ENCODE measurements around the gene XRN2.

Gene XRN2

DNA sequence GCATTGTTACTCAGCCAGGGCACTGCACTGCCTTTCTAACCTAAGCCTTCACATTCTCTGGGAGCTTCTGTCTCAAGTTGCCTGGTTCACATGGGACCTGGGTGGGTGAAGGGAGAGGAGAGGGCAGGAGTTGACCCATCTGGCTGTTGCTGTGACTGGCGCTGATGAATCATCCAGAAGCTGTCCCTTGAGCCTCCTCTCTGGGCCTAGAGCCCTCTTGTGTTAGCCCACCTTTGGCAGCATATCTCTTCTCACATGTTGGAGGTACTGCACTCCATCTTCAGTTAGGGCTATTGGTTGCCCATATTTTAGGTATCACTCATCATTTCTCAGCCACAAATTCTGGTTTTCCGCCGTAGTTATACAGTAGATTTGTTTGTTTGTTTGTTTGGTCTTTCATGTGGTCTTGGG, 19.8 kb downstream of the XRN2 start:
- no peak for TF ChIP-seq CREB1 (IDR thresholded peaks at IDR 0.05; ENCODE audit: low read depth)
- TF ChIP-seq EGR1 (IDR thresholded peaks at IDR 0.05) = no peak
- TF ChIP-seq RAD21 (IDR thresholded peaks at IDR 0.05; ENCODE audit: low read depth) = no peak
- TF ChIP-seq, protein P1, sequence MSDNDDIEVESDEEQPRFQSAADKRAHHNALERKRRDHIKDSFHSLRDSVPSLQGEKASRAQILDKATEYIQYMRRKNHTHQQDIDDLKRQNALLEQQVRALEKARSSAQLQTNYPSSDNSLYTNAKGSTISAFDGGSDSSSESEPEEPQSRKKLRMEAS (IDR thresholded peaks at IDR 0.05) = no peak
- no peak for TF ChIP-seq EP300 (IDR thresholded peaks at IDR 0.05; ENCODE audit: borderline replicate concordance)

DNA sequence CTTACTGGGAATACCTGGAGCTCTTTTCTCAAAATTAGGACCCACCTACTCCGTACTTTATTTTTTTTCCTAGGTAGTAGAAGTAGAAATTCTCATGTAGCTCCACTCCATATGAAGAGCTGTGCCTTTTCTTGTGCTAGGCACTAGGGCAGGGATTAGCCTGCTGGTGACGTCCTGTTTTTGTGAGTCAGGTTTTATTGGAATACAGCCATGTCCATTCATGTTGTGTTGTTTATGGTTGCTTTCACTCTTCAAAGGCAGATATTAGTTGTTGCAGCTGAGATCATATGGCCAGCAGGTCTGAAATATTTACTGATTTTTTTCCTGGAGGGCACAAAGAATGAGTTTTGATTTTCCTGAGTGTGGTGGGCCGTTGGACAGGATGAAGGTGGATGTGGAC, 20.5 kb downstream of the XRN2 start:
- TF ChIP-seq TAF1 (IDR thresholded peaks at IDR 0.05; ENCODE audit: low read depth) (no peak), EGR1 (IDR thresholded peaks at IDR 0.05) (no peak), EP300 (IDR thresholded peaks at IDR 0.05; ENCODE audit: borderline replicate concordance) (no peak), TEAD4 (IDR thresholded peaks at IDR 0.05) (no peak), ZBTB7A (IDR thresholded peaks at IDR 0.05; ENCODE audit: low read depth) (no peak), CEBPB (IDR thresholded peaks at IDR 0.05) (no peak), NFIC (IDR thresholded peaks at IDR 0.05) (no peak), CREB1 (IDR thresholded peaks at IDR 0.05; ENCODE audit: low read depth) (no peak), FOXM1 (IDR thresholded peaks at IDR 0.05; ENCODE audit: borderline replicate concordance, low read depth) (no peak), RAD21 (IDR thresholded peaks at IDR 0.05; ENCODE audit: low read depth) (no peak), YY1 (IDR thresholded peaks at IDR 0.05; ENCODE audit: low read depth) (no peak), TCF12 (IDR thresholded peaks at IDR 0.05; ENCODE audit: low read depth) (no peak)
- TF ChIP-seq, protein P2, sequence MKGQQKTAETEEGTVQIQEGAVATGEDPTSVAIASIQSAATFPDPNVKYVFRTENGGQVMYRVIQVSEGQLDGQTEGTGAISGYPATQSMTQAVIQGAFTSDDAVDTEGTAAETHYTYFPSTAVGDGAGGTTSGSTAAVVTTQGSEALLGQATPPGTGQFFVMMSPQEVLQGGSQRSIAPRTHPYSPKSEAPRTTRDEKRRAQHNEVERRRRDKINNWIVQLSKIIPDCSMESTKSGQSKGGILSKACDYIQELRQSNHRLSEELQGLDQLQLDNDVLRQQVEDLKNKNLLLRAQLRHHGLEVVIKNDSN (IDR thresholded peaks at IDR 0.05) = no peak
- TF ChIP-seq, protein P3, sequence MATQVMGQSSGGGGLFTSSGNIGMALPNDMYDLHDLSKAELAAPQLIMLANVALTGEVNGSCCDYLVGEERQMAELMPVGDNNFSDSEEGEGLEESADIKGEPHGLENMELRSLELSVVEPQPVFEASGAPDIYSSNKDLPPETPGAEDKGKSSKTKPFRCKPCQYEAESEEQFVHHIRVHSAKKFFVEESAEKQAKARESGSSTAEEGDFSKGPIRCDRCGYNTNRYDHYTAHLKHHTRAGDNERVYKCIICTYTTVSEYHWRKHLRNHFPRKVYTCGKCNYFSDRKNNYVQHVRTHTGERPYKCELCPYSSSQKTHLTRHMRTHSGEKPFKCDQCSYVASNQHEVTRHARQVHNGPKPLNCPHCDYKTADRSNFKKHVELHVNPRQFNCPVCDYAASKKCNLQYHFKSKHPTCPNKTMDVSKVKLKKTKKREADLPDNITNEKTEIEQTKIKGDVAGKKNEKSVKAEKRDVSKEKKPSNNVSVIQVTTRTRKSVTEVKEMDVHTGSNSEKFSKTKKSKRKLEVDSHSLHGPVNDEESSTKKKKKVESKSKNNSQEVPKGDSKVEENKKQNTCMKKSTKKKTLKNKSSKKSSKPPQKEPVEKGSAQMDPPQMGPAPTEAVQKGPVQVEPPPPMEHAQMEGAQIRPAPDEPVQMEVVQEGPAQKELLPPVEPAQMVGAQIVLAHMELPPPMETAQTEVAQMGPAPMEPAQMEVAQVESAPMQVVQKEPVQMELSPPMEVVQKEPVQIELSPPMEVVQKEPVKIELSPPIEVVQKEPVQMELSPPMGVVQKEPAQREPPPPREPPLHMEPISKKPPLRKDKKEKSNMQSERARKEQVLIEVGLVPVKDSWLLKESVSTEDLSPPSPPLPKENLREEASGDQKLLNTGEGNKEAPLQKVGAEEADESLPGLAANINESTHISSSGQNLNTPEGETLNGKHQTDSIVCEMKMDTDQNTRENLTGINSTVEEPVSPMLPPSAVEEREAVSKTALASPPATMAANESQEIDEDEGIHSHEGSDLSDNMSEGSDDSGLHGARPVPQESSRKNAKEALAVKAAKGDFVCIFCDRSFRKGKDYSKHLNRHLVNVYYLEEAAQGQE (IDR thresholded peaks at IDR 0.05; ENCODE audit: low read depth) = no peak
- TF ChIP-seq, protein P1 (IDR thresholded peaks at IDR 0.05) = no peak

DNA sequence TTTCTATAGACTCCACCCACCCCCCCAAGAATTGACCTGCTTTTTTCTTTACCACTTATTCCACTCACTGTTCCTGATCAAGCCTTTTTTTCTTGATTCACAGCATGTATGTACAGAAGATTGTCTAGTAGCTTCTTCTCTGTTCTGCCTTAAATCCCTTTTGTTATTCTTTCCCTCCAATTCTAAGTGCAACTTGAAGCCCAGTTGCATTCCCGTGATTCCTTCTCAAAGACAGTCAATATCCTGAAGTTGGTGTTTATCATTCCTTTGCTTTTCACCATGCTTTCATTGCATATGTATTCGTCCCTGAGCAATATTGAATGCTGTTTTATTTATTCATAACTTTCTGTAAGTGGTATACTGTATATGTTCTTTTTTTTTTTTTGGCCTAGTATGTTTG, 21.0 kb downstream of the XRN2 start:
- TF ChIP-seq RAD21 (IDR thresholded peaks at IDR 0.05; ENCODE audit: low read depth) (no peak), YY1 (IDR thresholded peaks at IDR 0.05; ENCODE audit: low read depth) (no peak), NFIC (IDR thresholded peaks at IDR 0.05) (no peak), TAF1 (IDR thresholded peaks at IDR 0.05; ENCODE audit: low read depth) (no peak), FOXM1 (IDR thresholded peaks at IDR 0.05; ENCODE audit: borderline replicate concordance, low read depth) (no peak), CREB1 (IDR thresholded peaks at IDR 0.05; ENCODE audit: low read depth) (no peak), TEAD4 (IDR thresholded peaks at IDR 0.05) (no peak), CEBPB (IDR thresholded peaks at IDR 0.05) (no peak), ZBTB7A (IDR thresholded peaks at IDR 0.05; ENCODE audit: low read depth) (no peak), EP300 (IDR thresholded peaks at IDR 0.05; ENCODE audit: borderline replicate concordance) (no peak), TCF12 (IDR thresholded peaks at IDR 0.05; ENCODE audit: low read depth) (no peak)
- TF ChIP-seq, protein P1 (IDR thresholded peaks at IDR 0.05) = no peak
- TF ChIP-seq, protein P2 (IDR thresholded peaks at IDR 0.05) = no peak

DNA sequence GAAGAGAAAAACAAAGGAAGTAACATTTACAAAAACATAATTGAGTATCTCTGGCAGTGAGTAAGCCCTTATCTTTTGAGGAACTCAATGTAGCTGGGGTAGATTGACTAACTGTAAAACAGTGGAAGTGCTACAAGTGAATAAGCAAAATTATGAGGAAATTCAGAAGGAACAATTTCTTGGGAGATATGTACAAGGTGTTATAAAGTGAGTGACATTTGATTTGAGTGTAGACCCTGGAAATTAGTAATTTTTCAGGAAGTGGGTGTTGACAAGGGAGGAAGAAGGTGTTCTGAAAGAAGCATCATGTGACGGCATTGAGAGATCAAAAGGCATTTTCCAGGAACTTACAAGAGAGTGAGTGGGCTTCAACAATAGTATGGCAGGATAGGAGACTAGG, 22.2 kb downstream of the XRN2 start:
- TF ChIP-seq RAD21 (IDR thresholded peaks at IDR 0.05; ENCODE audit: low read depth) = no peak
- TF ChIP-seq, protein P1 (IDR thresholded peaks at IDR 0.05) = no peak
- no peak for TF ChIP-seq TAF1 (IDR thresholded peaks at IDR 0.05; ENCODE audit: low read depth)
- TF ChIP-seq CREB1 (IDR thresholded peaks at IDR 0.05; ENCODE audit: low read depth) = no peak
- no peak for TF ChIP-seq NFIC (IDR thresholded peaks at IDR 0.05)
- TF ChIP-seq EP300 (IDR thresholded peaks at IDR 0.05; ENCODE audit: borderline replicate concordance) = no peak
- TF ChIP-seq EGR1 (IDR thresholded peaks at IDR 0.05) = no peak
- TF ChIP-seq YY1 (IDR thresholded peaks at IDR 0.05; ENCODE audit: low read depth) = no peak
- TF ChIP-seq, protein P3 (IDR thresholded peaks at IDR 0.05; ENCODE audit: low read depth) = no peak
- TF ChIP-seq TCF12 (IDR thresholded peaks at IDR 0.05; ENCODE audit: low read depth) = no peak

DNA sequence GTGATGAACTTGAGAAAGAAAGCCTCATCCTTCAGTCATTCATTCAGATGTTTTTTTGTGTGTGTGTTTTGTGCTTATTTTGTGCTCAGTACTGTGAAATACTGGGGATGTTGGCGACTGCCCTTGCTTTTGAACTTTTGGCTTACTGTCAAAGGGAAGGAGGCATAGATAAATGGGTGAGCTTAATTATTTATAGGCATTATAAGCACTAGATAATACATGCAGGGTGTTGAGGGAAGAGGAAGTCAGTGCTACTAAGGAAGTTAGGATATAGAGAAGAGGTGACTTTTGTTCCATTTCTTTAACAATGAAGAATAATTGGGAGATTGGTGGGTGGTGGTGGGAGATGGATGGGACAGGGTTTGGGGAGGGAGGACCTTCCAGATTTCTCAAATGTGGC, 23.6 kb downstream of the XRN2 start:
- TF ChIP-seq FOXM1 (IDR thresholded peaks at IDR 0.05; ENCODE audit: borderline replicate concordance, low read depth) (no peak), TCF12 (IDR thresholded peaks at IDR 0.05; ENCODE audit: low read depth) (no peak), CREB1 (IDR thresholded peaks at IDR 0.05; ENCODE audit: low read depth) (no peak), NFIC (IDR thresholded peaks at IDR 0.05) (no peak), EGR1 (IDR thresholded peaks at IDR 0.05) (no peak), EP300 (IDR thresholded peaks at IDR 0.05; ENCODE audit: borderline replicate concordance) (no peak), CEBPB (IDR thresholded peaks at IDR 0.05) (no peak), TAF1 (IDR thresholded peaks at IDR 0.05; ENCODE audit: low read depth) (no peak), TEAD4 (IDR thresholded peaks at IDR 0.05) (no peak), ZBTB7A (IDR thresholded peaks at IDR 0.05; ENCODE audit: low read depth) (no peak), YY1 (IDR thresholded peaks at IDR 0.05; ENCODE audit: low read depth) (no peak), RAD21 (IDR thresholded peaks at IDR 0.05; ENCODE audit: low read depth) (no peak)
- TF ChIP-seq, protein P2 (IDR thresholded peaks at IDR 0.05) = no peak
- TF ChIP-seq, protein P1 (IDR thresholded peaks at IDR 0.05) = no peak
- TF ChIP-seq, protein P3 (IDR thresholded peaks at IDR 0.05; ENCODE audit: low read depth) = no peak

All from Ishikawa (cell line).